HFF-Myc (cell line): ENCODE measurements around the gene SYNJ2.

Experiments used
- DNase-seq: peaks from one replicate; pipeline ENCODE4 v3.0.0-alpha.2; 2011; ENCODE audit warnings: low read depth; ENCODE audit errors: extremely low read depth
- H3K4me3 ChIP-seq: replicated peaks from 2 replicates; pipeline ENCODE4 v1.5.1; 2011; ENCODE audit warnings: low read depth, mild to moderate bottlenecking, control low read depth, low read length
- TF ChIP-seq, protein P1 (sequence below): IDR thresholded peaks from 2 replicates; pipeline ENCODE4 v1.5.1; 2012; ENCODE audit warnings: mild to moderate bottlenecking, low read depth, low read length, control low read depth; ENCODE audit errors: missing control alignments

Gene SYNJ2

DNA sequence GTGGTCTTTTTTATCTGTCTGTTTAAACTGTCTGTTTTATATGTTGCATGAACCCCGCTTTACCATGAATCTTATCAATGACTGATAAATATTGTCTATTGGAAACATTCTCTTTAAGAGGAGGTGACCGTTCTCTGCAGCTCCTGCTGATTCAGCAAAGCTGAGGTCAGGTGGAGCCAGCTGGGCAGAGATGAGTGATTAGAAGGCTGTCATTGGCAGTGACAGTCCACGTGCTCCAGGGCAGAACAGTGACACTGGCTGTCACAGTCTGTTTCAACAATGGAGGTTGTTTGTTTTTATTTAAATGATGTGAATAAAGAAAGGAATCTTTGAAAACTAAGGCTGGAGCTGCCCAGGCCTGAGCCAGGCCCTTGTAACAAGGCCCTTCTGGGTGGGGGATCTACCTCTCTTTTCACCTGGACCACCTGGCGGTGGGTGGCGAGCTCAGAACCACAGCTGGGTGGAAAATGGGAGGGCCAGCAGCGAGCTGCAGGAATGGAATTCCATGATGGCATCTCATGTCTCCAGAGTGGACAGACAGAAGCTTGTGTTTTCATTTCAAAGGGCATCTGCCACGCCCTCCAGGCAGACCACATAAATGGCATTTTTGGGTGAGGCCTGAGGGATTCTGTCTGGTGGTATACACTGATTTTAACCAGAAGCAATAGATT, 12.6 kb downstream of the SYNJ2 start:
- TF ChIP-seq, protein P1, sequence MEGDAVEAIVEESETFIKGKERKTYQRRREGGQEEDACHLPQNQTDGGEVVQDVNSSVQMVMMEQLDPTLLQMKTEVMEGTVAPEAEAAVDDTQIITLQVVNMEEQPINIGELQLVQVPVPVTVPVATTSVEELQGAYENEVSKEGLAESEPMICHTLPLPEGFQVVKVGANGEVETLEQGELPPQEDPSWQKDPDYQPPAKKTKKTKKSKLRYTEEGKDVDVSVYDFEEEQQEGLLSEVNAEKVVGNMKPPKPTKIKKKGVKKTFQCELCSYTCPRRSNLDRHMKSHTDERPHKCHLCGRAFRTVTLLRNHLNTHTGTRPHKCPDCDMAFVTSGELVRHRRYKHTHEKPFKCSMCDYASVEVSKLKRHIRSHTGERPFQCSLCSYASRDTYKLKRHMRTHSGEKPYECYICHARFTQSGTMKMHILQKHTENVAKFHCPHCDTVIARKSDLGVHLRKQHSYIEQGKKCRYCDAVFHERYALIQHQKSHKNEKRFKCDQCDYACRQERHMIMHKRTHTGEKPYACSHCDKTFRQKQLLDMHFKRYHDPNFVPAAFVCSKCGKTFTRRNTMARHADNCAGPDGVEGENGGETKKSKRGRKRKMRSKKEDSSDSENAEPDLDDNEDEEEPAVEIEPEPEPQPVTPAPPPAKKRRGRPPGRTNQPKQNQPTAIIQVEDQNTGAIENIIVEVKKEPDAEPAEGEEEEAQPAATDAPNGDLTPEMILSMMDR = no peak
- no peak for DNase-seq
- no peak overlapping the region for H3K4me3 ChIP-seq

DNA sequence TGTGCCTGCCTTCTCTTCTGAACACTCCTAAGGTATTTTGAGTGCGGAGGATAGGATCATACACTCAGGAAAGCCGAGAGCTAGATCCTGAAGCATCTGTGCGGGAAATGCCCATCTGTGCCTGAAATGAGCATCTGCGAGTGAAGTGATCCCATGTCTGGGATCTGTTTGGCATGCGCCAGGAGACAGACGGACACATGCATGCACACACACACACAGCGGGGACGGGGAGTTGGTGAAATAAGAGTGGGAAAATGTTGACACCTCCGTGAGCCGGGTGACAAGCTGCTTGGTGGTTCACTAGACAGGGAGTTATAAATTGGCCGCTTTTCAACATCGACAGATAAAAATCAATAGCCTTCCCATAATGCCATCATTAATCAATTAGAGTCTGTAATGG, 13.8 kb downstream of the SYNJ2 start:
- TF ChIP-seq, protein P1 = no peak
- no peak overlapping the region for H3K4me3 ChIP-seq
- no peak for DNase-seq

DNA sequence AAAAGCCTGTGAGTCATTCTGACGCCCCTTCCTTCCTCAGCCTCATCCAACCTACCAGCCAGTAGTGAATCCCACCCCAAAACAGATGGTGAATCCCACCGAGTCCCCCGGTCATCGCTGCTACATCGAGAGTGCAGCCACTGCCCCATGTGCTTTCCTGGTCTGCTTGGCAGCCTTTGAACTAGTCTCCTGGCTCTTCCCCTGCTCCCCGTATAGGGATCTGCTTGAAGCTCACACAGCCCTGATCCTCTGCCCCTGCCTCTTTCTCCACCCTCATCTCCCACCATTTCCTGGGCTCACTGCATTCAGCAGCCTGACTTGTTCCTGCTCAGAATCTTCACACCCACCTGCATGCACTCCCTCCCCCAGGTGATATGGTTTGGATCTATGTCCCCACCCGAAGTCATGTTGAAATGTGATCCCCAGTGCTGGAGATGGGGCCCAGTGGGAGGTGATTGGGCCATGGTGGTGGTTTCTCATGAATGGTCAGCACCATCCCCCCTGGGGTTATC, 14.6 kb downstream of the SYNJ2 start:
- TF ChIP-seq, protein P1 = no peak
- no peak overlapping the region for H3K4me3 ChIP-seq
- DNase-seq = no peak

DNA sequence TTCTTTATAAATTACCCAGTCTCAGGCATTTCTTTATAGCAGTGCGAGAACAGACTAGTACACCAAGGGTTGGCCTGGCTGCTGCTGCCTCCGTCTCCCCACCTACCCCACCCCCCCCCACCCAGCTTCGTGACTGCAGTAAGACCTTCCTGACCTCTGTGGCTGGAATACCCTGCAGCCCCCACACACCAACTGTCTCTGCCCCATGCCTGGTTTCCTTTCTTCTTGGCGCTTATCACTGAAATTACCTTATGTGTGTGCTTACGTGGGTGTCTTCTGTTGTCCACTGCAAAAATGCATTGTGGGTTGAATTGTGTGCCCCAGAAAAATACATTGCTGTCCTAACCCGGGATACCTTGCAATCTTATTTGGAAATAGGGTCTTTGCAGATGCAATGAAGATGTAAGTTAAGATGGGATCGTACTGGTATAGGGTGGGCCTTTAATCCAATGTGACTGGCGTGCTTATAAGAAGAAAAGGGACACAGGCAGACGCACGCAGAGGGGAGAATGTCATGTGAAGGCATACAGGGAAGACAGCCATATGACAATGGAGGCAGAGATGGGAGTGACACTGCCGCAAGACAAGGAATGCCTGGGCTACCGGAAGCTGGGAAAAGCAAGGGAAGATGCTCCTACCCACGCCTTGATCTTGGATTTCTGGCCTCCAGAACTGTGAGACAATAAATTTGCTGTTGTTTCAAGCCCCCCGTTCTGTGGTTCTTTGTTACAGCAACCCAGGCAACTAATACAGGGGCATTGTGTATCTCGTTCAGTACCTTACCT, 15.4 kb downstream of the SYNJ2 start:
- TF ChIP-seq, protein P1 = no peak
- no peak for DNase-seq
- H3K4me3 ChIP-seq = no peak overlapping the region

DNA sequence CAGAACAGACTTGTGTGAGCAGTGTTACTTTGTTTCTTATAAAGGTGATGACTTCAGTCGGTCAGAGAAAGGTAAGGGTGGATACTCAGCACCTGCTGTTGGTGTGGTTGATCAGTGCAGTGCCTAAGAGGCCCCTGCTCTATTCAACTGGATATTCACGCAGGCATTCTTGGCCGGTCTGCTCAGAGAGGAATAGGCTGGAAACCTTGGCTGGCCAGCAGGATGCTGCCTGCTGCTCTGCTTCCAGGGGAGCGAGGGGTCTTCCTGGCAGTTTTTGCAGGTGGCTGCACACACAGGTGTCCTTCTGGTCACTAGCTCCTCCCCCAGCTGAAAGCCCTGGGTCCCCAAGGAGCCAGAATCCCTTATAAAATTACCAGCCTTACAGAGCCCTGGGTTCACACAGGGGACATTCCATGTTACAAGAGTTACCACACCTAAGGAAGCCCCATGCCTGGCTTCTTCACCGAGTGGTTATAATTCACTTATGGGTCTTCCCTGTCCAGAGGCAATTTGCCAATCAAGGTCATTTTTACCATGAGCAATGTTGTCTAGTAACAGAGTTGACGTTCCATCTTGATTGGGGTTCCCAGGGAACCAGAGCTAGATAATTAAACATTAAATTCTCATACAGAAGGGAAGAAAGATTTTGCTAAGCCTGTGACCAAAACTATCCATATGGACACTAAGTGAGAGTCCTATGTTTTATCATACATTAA, 16.4 kb downstream of the SYNJ2 start:
- TF ChIP-seq, protein P1 = no peak
- no peak for DNase-seq
- no peak overlapping the region for H3K4me3 ChIP-seq

DNA sequence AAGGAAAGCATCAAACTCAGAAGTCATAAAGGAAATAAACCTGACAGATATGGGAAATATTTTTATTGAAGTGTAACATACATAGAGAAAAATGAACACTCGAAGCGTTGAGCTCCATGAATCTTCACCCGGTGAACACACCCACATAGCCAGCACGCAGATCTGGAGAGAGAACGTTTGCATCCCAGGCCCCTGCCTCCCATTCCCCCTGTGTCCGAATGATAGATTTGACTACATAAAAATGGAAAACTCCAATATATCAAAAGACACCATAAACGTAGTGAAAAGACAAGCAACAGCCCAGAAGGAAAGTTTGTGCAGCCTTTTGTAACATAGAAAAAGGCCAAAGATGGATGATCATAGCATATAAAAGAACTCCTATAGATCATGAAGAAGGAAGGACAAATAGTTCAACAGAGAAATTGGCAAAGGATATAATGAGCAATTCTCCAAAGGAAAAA, 17.1 kb downstream of the SYNJ2 start:
- TF ChIP-seq, protein P1 = no peak
- no peak for DNase-seq
- no peak overlapping the region for H3K4me3 ChIP-seq
